SK-N-MC (cell line): ENCODE measurements around the gene KCNK17.

Source experiments
- EZH2 ChIP-seq: fragments of 200-600 bp; sonication (generic); IDR thresholded peaks from one replicate; pipeline ENCODE4 v1.6.1; 2017; ENCODE audit warnings: antibody characterized with exemption
- FOXP2 ChIP-seq: optimal IDR thresholded peaks from 2 replicates; pipeline ENCODE3; 2011; ENCODE audit warnings: mild to moderate bottlenecking, moderate library complexity; ENCODE audit not compliant: insufficient read depth; ENCODE audit errors: extremely low read length, control extremely low read depth
- POLR2AphosphoS5 ChIP-seq: IDR thresholded peaks from 2 replicates; pipeline ENCODE4 v1.6.1; 2012; ENCODE audit warnings: mild to moderate bottlenecking, low read depth, low read length, borderline replicate concordance

- TF ChIP-seq POLR2AphosphoS5 (no peak), EZH2 (no peak), FOXP2 (no peak)
Measured at GRCh38 chr6:39268721-39269120, 45.5 kb downstream of the KCNK17 start.
